GM12864 (cell line): Measurements from ENCODE around the gene SWI5.

Experiments
- DNase-seq: peaks from one replicate; pipeline ENCODE4 v3.0.0-alpha.2; 2011; ENCODE audit warnings: low read depth
- H3K4me3 ChIP-seq: 2 replicates; pipeline ENCODE4 v1.5.1; 2011; ENCODE audit warnings: mild to moderate bottlenecking, low read depth, low read length, control low read depth
- TF ChIP-seq, protein P1 (sequence below): IDR thresholded peaks from 2 replicates; pipeline ENCODE4 v1.5.1; 2011; ENCODE audit warnings: low read depth, mild to moderate bottlenecking, moderate library complexity, low read length, control low read depth, inconsistent platforms; ENCODE audit errors: missing control alignments

The SWI5 gene

DNA sequence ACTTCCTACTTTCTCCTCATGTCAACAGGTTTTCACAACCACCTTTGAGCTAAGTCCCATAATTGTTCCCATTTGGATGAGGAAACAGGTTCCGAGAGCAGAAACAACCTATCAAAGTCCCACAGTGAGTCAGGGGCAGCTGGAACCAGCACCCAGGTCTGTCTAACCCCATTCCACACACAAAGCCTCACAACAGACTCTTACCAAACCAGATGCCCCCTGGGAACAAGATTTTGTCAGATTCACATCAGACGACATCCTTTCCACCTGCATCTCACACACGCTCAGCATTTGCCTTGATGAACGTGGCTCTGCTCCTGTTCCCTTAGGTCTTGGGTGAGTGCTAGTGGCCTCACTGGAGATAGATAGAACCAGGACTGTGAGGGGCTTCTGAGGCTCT is 17.0 kb downstream of the SWI5 start:
- TF ChIP-seq, protein P1, sequence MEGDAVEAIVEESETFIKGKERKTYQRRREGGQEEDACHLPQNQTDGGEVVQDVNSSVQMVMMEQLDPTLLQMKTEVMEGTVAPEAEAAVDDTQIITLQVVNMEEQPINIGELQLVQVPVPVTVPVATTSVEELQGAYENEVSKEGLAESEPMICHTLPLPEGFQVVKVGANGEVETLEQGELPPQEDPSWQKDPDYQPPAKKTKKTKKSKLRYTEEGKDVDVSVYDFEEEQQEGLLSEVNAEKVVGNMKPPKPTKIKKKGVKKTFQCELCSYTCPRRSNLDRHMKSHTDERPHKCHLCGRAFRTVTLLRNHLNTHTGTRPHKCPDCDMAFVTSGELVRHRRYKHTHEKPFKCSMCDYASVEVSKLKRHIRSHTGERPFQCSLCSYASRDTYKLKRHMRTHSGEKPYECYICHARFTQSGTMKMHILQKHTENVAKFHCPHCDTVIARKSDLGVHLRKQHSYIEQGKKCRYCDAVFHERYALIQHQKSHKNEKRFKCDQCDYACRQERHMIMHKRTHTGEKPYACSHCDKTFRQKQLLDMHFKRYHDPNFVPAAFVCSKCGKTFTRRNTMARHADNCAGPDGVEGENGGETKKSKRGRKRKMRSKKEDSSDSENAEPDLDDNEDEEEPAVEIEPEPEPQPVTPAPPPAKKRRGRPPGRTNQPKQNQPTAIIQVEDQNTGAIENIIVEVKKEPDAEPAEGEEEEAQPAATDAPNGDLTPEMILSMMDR: no peak
- no peak overlapping the region for H3K4me3 ChIP-seq
- DNase-seq: no peak

DNA sequence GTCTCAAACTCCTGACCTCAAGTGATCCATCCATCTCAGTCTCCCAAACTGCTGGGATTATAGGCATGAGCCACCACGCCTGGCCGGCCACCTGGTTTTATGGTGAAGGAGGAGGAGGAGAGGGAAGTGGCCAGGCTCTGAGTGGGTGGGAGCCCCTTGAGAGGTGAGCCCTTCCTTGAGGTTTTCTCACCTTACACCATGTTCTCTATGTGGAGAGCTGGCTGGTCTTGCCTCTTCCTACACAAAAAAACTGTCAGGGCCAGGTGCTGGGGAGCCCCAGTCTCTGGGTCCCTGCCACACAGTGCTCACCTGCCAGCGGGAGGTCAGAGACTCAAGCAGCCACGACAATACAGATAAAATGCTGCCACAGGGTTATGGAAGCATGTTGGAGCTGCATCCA is 18.1 kb downstream of the SWI5 start:
- TF ChIP-seq, protein P1: no peak
- no peak overlapping the region for H3K4me3 ChIP-seq
- DNase-seq: no peak

DNA sequence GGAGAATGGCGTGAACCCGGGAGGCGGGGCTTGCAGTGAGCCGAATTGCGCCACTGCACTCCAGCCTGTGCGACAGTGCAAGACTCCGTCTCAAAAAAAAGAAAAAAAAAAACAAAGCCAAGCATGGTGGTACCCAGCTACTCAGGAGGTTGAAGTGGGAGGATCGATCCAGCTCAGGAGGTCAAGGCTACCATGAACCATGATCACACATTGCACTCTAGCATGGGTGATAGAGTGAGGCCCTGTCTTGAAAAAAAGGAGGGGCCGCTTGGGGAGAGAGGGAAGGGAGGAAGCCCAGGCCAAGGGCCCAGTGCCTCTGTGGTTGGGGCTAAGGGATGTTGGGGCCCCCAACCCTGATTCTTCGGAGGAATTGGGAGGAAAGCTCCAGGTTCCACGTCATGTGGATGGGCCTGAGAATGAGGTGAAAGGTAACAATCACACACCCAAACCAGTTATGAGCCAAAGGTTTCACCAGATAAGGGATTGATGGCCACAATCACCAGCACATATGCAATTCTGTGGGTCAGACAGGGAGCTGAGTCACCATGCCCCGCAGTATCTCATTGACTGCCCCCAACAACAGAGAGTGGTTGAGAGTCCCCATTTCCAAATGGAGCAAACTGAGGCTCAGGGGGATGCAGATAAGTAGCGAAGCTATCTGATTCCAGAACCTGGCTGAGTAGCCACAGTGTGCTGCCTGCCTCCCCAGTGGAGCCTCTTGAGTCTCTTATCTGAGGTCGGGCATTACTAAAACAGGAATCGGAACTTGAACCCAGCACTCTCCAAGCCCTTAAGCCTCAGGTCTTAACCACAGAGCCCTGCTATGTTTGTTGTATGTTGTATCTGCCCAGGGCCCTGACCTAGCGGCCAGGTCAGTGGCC is 20.5 kb downstream of the SWI5 start:
- no peak overlapping the region for H3K4me3 ChIP-seq
- DNase-seq: no peak
- TF ChIP-seq, protein P1: no peak

DNA sequence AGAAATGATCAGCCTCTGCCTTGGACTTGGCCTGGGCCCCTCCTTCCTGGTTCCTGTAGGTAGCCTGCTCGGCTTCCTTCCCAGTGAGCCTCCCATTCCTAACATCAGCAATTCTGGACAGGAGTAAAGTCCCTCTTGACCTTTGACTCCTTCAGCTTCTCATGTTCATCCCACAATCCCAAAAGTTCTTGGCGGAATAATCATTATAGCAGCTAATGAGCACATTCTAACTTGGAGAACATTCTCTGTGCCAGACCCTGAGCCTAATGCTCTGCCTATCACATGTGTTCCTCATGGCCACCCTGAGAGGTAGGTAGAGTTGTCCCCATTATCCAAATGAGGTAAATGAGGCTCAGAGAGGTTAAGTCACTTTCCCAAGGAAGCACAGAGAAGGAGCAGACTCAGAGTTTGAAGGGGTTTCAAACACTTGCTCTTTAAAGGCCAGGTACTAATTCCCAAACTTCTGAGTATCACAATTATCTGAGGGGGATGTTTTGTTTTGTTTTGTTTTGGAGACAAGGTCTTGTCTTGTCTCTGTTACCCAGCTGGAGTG is 21.2 kb downstream of the SWI5 start:
- TF ChIP-seq, protein P1: no peak
- no peak for DNase-seq
- H3K4me3 ChIP-seq: no peak overlapping the region

DNA sequence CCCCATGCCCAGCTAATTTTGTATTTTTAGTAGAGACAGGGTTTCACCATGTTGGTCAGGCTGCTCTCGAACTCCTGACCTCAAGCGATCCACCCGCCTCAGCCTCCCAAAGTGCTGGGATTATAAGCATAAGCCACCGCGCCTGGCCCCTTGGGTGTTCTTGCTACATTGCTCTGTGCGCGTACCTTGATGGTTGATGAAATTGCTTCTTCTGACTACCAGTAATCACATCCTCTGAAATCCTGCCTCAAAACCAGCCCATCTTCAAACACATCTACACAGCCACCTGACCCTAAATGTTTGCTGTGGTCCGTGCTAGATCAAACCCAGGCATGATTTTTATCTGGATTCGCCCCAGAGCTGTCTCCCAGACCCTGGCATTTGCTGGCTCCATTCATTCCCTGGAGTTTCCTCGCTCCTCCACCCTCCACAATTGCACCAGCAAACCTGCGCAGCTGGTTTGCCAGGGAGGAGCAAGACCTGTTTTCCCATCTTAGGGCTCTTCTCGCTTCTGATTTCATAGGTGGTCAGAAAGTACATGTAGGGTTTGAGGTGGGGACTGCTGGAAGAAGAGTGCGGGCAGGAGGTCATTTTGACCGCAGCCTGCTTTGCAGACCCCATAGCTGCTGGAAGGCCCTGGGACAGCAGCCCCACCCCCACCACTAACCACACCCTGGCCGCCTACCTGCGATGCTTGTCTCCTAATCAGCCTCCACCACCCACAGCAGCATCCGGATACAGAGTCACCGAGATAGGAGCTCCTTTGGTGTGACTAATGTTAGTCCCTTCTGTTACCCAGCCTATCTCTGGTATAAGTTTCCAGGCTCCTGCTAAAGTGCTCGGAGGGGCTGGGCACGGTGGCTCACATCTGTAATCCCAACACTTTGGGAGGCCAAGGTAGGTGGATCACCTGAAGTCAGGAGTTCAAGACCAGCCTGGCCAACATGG is 22.7 kb downstream of the SWI5 start:
- TF ChIP-seq, protein P1: no peak
- no peak for DNase-seq
- H3K4me3 ChIP-seq: no peak overlapping the region

DNA sequence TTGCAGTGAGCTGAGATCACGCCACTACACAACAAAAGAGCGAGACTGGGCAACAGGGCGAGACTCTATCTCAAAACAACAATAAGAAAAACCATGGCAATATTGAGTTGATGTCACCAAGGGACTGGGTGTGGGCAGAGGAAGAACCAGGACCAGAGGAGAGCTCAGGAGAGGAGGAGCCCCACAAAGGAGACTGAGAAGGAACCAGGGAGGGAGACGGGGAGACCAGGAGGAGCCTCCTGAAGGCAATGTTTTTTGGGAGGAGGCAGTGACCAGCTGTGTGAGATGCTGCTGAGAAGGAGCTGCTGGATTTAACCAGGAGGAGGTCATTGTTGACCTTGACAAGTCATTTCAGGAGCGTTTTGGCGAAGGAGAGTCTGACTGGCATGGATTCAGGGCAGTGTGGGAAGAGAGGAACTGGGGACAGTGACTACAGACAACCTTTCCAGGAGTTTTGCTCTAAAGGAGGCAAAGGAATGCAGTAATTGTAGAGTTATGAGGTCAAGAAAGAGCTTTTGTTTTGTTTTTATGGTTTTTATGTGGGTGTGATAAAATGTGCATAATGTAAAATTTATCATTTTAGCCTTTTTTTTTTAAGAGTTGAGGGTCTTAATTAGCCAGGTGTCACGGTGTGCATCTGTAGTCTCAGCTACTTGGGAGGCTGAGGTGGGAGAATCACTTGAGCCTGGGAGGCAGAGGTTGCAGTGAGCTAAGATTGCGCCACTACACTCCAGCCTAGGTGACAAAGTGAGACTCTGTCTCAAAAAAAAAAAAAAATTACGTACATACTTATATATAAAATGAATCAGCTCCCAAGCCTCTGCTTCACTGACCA is 28.3 kb downstream of the SWI5 start:
- DNase-seq: no peak
- TF ChIP-seq, protein P1: no peak
- H3K4me3 ChIP-seq: no peak overlapping the region
